Middle frontal gyrus (tissue), 1 donor: ENCODE measurements around the gene SERPINA1.
"Not testable (repeated sequence)": the region's sequence is repeated elsewhere in the genome, so short reads cannot be mapped to it uniquely, and the experiment has no call there.

Source experiments
- DNase-seq: peaks from one replicate; pipeline ENCODE4 v3.0.0-alpha.2; 2015; ENCODE audit warnings: low spot score; ENCODE audit errors: extremely low spot score

SERPINA1 gene

GRCh38 chr14:94346065-94346786 lies 42.2 kb downstream of the SERPINA1 start:
- not testable (repeated sequence) for DNase-seq

- no peak for DNase-seq
Observed at GRCh38 chr14:94345344-94346064, 42.9 kb downstream of the SERPINA1 start.

DNA sequence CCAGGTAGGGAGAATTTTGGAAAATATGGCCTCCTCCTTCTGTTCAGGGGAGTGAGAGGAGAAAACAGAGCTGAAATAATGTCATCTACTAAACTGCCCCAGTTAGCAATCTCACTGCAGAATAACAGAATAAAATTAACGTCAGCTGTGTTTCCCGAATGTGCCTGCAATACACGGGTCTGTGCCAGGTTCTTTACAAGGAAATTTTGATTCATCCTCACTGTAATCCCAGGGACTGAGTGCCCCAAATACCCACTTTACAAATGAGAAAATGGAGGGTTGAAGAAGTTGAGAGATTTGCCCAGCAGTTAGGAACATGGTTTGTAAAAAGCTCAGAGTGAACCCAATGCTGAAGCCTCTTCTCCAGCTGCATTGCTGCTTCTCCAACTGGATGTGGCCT lies 44.0 kb downstream of the SERPINA1 start:
- no peak for DNase-seq

DNA sequence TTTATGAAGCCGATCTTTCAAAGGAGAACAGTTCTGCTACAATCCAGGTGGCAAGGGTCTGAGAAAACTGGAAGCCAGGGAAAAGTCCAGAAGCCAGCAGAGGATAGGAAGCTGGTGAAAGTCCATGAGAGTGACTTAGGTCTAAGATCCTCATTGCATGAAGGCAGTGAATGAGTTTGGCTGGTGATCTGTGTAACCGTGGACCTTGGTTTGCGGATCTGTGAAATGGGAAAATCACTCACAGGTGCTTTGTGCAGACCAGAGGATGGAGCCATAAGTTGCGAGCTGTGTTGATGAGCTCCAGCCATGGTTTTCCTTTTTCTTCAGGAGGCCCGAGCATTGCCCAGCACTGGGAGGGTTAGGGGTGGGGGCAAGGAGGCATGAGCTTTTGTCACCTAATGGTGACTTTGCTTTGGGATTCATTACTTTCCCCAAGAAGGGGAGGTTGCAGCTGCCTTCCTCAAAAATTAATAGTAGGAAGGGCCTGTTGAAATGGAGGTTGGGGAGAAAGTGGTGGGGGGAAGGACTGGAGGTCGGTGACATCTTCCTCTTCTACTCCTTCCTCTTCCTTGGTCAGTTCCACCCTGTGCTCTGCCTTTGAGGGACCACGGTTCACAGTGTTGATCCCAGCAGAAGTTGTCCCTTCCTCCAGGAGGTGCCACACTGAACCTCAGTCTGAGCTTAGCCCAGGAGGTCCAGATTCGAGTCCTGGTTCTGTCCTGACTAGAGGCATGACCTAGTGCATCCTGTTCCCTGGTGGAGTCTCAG lies 45.0 kb downstream of the SERPINA1 start:
- DNase-seq: no peak

DNA sequence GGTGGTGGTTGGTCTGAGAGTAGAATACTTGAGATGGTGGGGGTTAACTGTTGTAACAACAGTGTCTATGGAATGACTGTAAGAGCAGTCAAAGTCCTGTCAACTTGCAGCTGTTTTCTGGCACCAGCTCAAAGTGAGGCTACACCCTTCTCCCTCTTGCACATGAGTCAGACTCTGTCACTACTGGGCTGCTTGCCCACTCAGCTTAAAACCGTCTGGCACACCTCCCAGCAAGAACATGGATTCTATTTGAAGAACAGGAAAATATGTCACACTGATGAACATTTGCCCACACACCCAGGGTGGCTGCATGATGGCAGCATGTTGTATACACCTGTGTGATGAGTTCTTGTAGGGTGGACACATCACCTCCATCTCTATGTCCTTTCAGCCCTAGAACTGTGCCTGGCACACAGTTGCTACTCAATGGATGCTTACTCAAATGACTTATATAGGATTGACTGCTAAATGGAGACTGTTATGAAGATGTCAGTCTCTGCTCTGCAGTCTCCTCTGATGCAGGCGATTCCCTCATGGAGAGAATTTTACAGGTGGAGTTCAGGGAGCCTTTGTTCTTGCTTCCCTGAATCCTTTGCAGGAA lies 46.0 kb downstream of the SERPINA1 start:
- DNase-seq: peak; percentile 52

DNA sequence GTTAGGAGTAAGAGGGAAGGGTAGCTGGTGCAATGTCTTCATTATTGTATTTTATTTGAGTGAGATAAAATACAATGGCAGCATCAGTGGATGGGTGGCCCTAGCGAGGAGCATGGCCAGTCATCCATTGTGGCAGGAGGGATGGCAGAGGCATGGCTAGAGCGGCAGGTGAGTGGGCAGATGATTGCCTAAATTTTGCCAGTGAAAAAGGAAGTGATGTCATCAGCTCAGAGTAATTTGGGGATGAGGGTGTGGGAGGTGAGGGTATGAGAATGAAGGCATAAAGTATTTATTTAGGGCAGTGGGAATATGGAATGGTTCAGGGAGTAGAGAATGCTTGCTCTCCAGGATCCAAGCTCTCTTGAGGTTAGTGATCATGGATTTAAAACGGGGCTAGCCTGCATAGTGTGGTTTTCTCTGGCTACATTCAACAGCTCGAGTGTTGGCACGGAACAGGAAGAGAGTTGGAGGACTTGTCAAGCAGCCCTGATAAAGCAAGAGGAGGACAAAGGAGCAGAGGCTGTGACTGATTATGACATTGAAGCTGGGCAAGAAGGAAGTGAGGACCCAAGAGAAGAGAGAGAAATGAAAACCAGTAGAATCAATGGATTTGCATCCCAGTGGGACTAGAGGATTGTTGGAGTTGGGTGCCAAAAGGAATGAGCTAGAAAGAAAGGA lies 46.6 kb downstream of the SERPINA1 start:
- DNase-seq: no peak

GRCh38 chr14:94340533-94340932 lies 47.9 kb downstream of the SERPINA1 start:
- DNase-seq: no peak

GRCh38 chr14:94338023-94338422 lies 50.4 kb downstream of the SERPINA1 start:
- DNase-seq: no peak

DNA sequence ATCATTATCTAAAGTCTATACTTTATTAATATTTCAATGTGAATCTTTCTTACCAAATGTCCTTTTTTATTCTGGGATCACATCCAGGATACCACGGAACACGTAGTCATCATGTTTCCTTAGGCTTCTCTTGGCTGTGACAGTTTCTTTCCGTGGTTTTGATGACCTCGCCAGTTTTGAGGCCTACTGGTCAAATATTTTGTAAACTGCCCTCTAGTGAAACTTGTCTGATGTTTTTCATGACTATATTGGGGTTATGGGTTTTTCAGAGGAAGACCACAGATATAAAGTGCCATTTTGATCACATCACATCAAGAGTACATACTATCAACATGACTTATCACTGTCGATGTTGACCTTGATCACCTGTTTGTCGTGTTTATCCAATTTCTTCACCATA lies 51.1 kb downstream of the SERPINA1 start:
- no peak for DNase-seq

- no peak for DNase-seq
Observed at GRCh38 chr14:94334872-94335271, 53.5 kb downstream of the SERPINA1 start.

GRCh38 chr14:94332587-94332986 lies 55.8 kb downstream of the SERPINA1 start:
- no peak for DNase-seq

GRCh38 chr14:94332063-94332583 lies 56.3 kb downstream of the SERPINA1 start:
- no peak for DNase-seq

DNA sequence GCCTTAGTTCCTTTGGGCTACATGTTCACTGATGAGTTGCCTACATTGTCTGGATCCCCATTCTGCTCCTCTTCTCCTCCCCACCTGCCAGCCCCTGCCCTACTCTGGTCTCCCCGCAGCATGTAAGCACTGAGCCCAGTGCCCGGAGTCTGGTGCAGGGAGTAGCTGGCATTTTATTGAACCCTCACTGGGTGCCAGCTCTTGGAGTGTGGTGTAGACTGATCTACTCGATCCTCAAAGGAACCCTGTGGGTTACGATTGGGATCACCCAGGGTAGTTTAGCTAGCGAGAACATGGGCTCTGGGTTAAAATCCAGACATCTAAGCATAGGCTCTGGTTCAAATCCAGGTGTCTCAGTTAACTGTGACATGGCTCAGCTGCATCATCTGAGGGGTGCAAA lies 56.9 kb downstream of the SERPINA1 start:
- DNase-seq: no peak

- no peak for DNase-seq
Observed at GRCh38 chr14:94330857-94331256, 57.5 kb downstream of the SERPINA1 start.

- DNase-seq: no peak
Observed at GRCh38 chr14:94330432-94330831, 58.0 kb downstream of the SERPINA1 start.

DNA sequence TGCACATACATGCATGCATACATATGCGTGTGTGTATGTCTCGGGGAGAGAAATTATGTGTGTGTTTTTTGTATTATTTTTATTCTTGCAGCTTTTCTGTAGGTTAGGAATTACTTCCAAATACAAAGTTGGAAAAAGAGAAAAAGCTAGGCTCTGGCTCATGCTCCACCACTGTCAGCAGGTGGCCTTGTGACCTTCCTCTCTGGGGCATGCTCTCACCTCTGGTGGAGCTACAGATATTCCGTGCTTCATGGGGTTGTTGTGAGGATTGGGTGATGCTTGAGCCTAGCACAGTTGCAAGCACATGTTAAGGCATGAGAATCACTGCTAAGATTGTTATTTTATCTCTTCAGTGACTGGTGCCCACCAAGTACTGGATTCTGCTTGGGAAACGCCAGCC lies 58.5 kb downstream of the SERPINA1 start:
- no peak for DNase-seq

GRCh38 chr14:94328196-94328595 lies 60.2 kb downstream of the SERPINA1 start:
- DNase-seq: no peak
